Gastrocnemius medialis (tissue), 4 donors: Measurements from ENCODE around the gene GCN1. TPM values are rescaled to one million over a fixed set of nuclear protein-coding genes. Genes with fewer than 3 reads are reported as not detected.

Source experiments
- ATAC-seq, 2 donors: fragments of 150-250 bp; one replicate each; pipeline ENCODE4 v1.9.1; 2016
- DNase-seq, 2 donors: peaks; one replicate each; pipeline ENCODE4 v3.0.0-alpha.2; 2019
- H3K27ac ChIP-seq, 4 donors: fragments of 200-600 bp; sonication (generic); 1 replicate in 1 of 4; 2 replicates in 3 of 4; pipeline ENCODE4 v1.5.1; 2016 to 2018; ENCODE audit warnings: mild to moderate bottlenecking in 2 of 4, moderate library complexity in 1 of 4
- H3K27me3 ChIP-seq, 3 donors: fragments of 200-600 bp; sonication (generic) in 2 of 3; 1 replicate in 1 of 3; 2 replicates in 2 of 3; pipeline versions ENCODE4 v1.5.1 to v1.6.0; 2016 to 2019; ENCODE audit warnings: mild to moderate bottlenecking in 1 of 3, moderate library complexity in 1 of 3
- H3K36me3 ChIP-seq, 2 donors: fragments of 200-600 bp; sonication (generic) in 1 of 2; one replicate each; pipeline ENCODE4 v1.5.1; 2017 to 2018
- H3K4me1 ChIP-seq, 2 donors: fragments of 200-600 bp; sonication (generic) in 1 of 2; one replicate each; pipeline ENCODE4 v1.5.1; 2016 to 2017; ENCODE audit warnings: mild to moderate bottlenecking in 2 of 2
- H3K4me3 ChIP-seq, 4 donors: fragments of 200-600 bp; sonication (generic) in 3 of 4; 1 replicate in 1 of 4; 2 replicates in 3 of 4; pipeline ENCODE4 v1.5.1; 2016 to 2019; ENCODE audit warnings: mild to moderate bottlenecking in 2 of 4
- H3K9me3 ChIP-seq, 3 donors: fragments of 200-600 bp; sonication (generic) in 2 of 3; 1 replicate in 1 of 3; 2 replicates in 2 of 3; pipeline ENCODE4 v1.5.1; 2016 to 2019
- POLR2A ChIP-seq, 2 donors: fragments of 450-650 bp; IDR thresholded peaks; one replicate each; pipeline ENCODE4 v1.6.1; 2017; ENCODE audit warnings: antibody characterized with exemption in 2 of 2, mild to moderate bottlenecking in 2 of 2, moderate library complexity in 2 of 2
- in situ Hi-C, 4 donors: fragments of 200-750 bp; cut with MboI; loops; one replicate each; pipeline versions ENCODE4 v1.15.0 to v1.8.0; 2017; ENCODE audit warnings: low sequenced_read_pairs in 4 of 4
- intact Hi-C: fragments of 100-400 bp; cut with DNase I; formaldehyde crosslinking; loops from one replicate; pipeline ENCODE4 v1.15.1; 2023; ENCODE audit warnings: low total_unique reads
- total RNA-seq, 4 donors: library from RNA; depleted of rRNA; stranded (reverse); fragments of >200 nt; gene quantifications; one replicate each; pipeline versions ENCODE4 v1.1.0 to v1.2.3, GENCODE V29; 2016
- TF ChIP-seq, protein P1 (sequence below), 5 experiments: fragments of 450-650 bp in 3 of 5; fragments of 200-600 bp in 2 of 5; sonication (generic) in 2 of 5; IDR thresholded peaks in 4 of 5; conservative IDR thresholded peaks in 1 of 5; 1 replicate in 4 of 5; 2 replicates in 1 of 5; pipeline ENCODE4 v1.5.1; 2016 to 2019; ENCODE audit warnings: antibody characterized with exemption in 5 of 5, mild to moderate bottlenecking in 3 of 5, moderate library complexity in 3 of 5

Gene GCN1
- total RNA-seq, 4 donors from 2014 or later: 58.2 to 99.7 (median 87.4) TPM

GRCh38 chr12:120186654-120187053 lies 7.9 kb downstream of the GCN1 start:
- Histone ChIP-seq H3K36me3 (peaks cover 0 to 73% of the 10 kb centered on the region in 2 donors), H3K27ac (no peak overlapping the region), H3K4me1 (peaks cover 24 to 26% of the 10 kb centered on the region in 2 donors), H3K9me3 (no peaks in the 10 kb centered on the region), H3K27me3 (no peaks in the 10 kb centered on the region), H3K4me3 (no peak overlapping the region)
- no peak for ATAC-seq
- intact Hi-C loops: no loop called here
- DNase-seq: no peak
- in situ Hi-C loops: no loop called here
- no peak for TF ChIP-seq POLR2A (IDR thresholded peaks at IDR 0.05)
- TF ChIP-seq, protein P1, sequence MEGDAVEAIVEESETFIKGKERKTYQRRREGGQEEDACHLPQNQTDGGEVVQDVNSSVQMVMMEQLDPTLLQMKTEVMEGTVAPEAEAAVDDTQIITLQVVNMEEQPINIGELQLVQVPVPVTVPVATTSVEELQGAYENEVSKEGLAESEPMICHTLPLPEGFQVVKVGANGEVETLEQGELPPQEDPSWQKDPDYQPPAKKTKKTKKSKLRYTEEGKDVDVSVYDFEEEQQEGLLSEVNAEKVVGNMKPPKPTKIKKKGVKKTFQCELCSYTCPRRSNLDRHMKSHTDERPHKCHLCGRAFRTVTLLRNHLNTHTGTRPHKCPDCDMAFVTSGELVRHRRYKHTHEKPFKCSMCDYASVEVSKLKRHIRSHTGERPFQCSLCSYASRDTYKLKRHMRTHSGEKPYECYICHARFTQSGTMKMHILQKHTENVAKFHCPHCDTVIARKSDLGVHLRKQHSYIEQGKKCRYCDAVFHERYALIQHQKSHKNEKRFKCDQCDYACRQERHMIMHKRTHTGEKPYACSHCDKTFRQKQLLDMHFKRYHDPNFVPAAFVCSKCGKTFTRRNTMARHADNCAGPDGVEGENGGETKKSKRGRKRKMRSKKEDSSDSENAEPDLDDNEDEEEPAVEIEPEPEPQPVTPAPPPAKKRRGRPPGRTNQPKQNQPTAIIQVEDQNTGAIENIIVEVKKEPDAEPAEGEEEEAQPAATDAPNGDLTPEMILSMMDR (IDR thresholded peaks at IDR 0.05 in 4 of 5, conservative IDR thresholded peaks at IDR 0.05 in 1 of 5): no peak

- intact Hi-C loops: no loop called here
- peaks cover 0 to 73% of the 10 kb centered on the region in 2 donors for H3K36me3 ChIP-seq
- peak; percentile 72 to 75 for ATAC-seq
- H3K4me1 ChIP-seq: peaks cover 26 to 27% of the 10 kb centered on the region in 2 donors
- in situ Hi-C loops: no loop called here
- H3K27ac ChIP-seq: peak overlapping the region; percentile 81 to 86 (median 81)
- DNase-seq: peak; percentile 53 to 86
- H3K27me3 ChIP-seq: no peaks in the 10 kb centered on the region
- no peaks in the 10 kb centered on the region for H3K9me3 ChIP-seq
- TF ChIP-seq, protein P1 (IDR thresholded peaks at IDR 0.05 in 4 of 5, conservative IDR thresholded peaks at IDR 0.05 in 1 of 5): no peak
- no peak for TF ChIP-seq POLR2A (IDR thresholded peaks at IDR 0.05)
- no peak overlapping the region for H3K4me3 ChIP-seq
These were observed 11.3 kb downstream of the GCN1 start for GRCh38 chr12:120183211-120183631.

- Histone ChIP-seq H3K36me3 (peaks cover 0 to 74% of the 10 kb centered on the region in 2 donors), H3K4me1 (peaks cover 26 to 27% of the 10 kb centered on the region in 2 donors), H3K27ac (peak overlapping the region; percentile 81 to 86 (median 81)), H3K9me3 (no peaks in the 10 kb centered on the region), H3K27me3 (no peaks in the 10 kb centered on the region), H3K4me3 (no peak overlapping the region)
- ATAC-seq (peak; percentile 85 to 91), DNase-seq (peak; percentile 77 to 96)
- in situ Hi-C loops: no loop called here
- intact Hi-C loops: no loop called here
- no peak for TF ChIP-seq POLR2A (IDR thresholded peaks at IDR 0.05)
- TF ChIP-seq, protein P1 (IDR thresholded peaks at IDR 0.05 in 4 of 5, conservative IDR thresholded peaks at IDR 0.05 in 1 of 5): peak; percentile 31 to 61 (median 43)
These were observed 12.4 kb downstream of the GCN1 start for GRCh38 chr12:120181991-120182631.

GRCh38 chr12:120180975-120181374 lies 13.5 kb downstream of the GCN1 start:
- Histone ChIP-seq H3K27me3 (no peaks in the 10 kb centered on the region), H3K9me3 (no peaks in the 10 kb centered on the region), H3K4me1 (peaks cover 26 to 27% of the 10 kb centered on the region in 2 donors), H3K36me3 (peaks cover 0 to 74% of the 10 kb centered on the region in 2 donors), H3K4me3 (no peak overlapping the region), H3K27ac (peak overlapping the region; percentile 81 to 86 (median 81))
- no peak for TF ChIP-seq POLR2A (IDR thresholded peaks at IDR 0.05)
- TF ChIP-seq, protein P1 (IDR thresholded peaks at IDR 0.05 in 4 of 5, conservative IDR thresholded peaks at IDR 0.05 in 1 of 5): no peak
- DNase-seq (no peak), ATAC-seq (no peak)
- intact Hi-C loops: no loop called here
- in situ Hi-C loops: no loop called here
